AG04449 (cell line): ENCODE results near the gene TRPM7.
"Not testable (repeated sequence)": the region's sequence is repeated elsewhere in the genome, so short reads cannot be mapped to it uniquely, and the experiment has no call there.

Experiments used
- CTCF ChIA-PET: fragments of 350-600 bp; formaldehyde crosslinking; extraction: SDS; loops from one replicate; lab custom pipeline; 2021; ENCODE audit warnings: antibody characterized with exemption; lab: Yijun Ruan, JAX
- POLR2A ChIA-PET: fragments of 400-600, 350-600 bp; formaldehyde crosslinking; extraction: SDS; loops from one replicate; lab custom pipeline; 2020; ENCODE audit warnings: antibody characterized with exemption, inconsistent platforms; lab: Yijun Ruan, JAX
- DNase-seq: peaks from one replicate; pipeline ENCODE4 v3.0.0-alpha.2; 2010; ENCODE audit warnings: low read depth, low spot score
- H3K4me3 ChIP-seq: 2 replicates; pipeline ENCODE4 v1.5.1; 2011; ENCODE audit warnings: low read depth, mild to moderate bottlenecking, control low read depth, low read length
- CTCF ChIP-seq: IDR thresholded peaks from one replicate; pipeline ENCODE4 v1.5.1; 2011; ENCODE audit warnings: mild to moderate bottlenecking, moderate library complexity, low read length, control low read depth, inconsistent platforms; ENCODE audit not compliant: insufficient read depth; ENCODE audit errors: missing control alignments

Gene TRPM7

GRCh38 chr15:50593761-50594160 lies 92.8 kb downstream of the TRPM7 start:
- DNase-seq = no peak
- no peak overlapping the region for H3K4me3 ChIP-seq
- ChIA-PET POLR2A (no interaction called here), CTCF (interaction anchor here (1.0 kb wide), 1 partner anchor 283 kb away, joined by 3 read pairs; no protein-coding TSS in a partner anchor)
- TF ChIP-seq CTCF = no peak

DNA sequence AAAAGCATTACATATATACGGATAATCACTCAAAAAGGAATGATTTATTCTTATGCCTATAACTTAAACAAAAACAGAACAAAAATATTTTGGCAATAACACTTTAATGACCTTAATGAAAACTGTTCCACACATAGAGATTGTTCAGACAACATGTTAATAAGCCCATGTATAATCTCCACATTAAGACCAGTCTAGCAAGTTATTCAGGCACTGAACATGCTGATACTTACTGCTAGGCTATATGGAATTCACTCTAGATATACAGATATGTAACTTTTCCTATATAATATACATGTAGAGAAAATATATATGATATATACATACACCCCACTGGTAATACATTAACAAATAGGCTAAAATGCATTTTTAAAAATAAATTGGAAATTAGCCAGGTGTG lies 96.3 kb downstream of the TRPM7 start:
- no peak for TF ChIP-seq CTCF
- ChIA-PET CTCF (no interaction called here), POLR2A (no interaction called here)
- no peak overlapping the region for H3K4me3 ChIP-seq
- DNase-seq = no peak

- DNase-seq = no peak
- H3K4me3 ChIP-seq = no peak overlapping the region
- POLR2A ChIA-PET = no interaction called here
- no peak for TF ChIP-seq CTCF
- CTCF ChIA-PET = no interaction called here
Observed at GRCh38 chr15:50577492-50577891, 109.1 kb downstream of the TRPM7 start.

- TF ChIP-seq CTCF = no peak
- no peak for DNase-seq
- ChIA-PET CTCF (interaction anchor here (0.7 kb wide), 1 partner anchor 46 kb away, joined by 3 read pairs; no protein-coding TSS in a partner anchor), POLR2A (no interaction called here)
- no peak overlapping the region for H3K4me3 ChIP-seq
Observed at GRCh38 chr15:50576166-50576565, 110.4 kb downstream of the TRPM7 start.

GRCh38 chr15:50573842-50574241 lies 112.8 kb downstream of the TRPM7 start:
- DNase-seq, H3K4me3 ChIP-seq, POLR2A ChIA-PET: not testable (repeated sequence)
- CTCF ChIA-PET = interaction anchor here (1.4 kb wide), 1 partner anchor 303 kb away, joined by 5 read pairs; no protein-coding TSS in a partner anchor

DNA sequence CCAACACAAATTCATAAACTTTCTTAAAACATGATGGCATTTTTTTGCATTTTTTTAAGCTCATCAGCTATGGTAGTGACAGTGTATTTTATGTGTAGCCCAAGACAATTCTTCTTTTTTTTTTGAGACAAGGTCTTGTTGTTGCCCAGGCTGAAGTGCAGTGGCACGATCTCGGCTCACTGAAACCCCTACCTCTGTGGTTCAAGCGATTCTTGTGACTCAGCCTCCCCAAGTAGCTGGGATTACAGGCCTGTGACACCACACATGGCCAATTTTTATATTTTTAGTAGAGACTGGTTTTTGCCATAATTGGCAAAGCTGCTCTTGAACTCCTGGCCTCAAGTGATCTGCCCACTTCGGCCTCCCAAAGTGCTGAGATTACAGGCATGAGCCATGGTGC lies 122.8 kb downstream of the TRPM7 start:
- CTCF ChIA-PET = interaction anchor here (1.3 kb wide), 1 partner anchor 9 kb away, joined by 3 read pairs; no protein-coding TSS in a partner anchor
- POLR2A ChIA-PET = no interaction called here

More for the DNA sequence above, 122.8 kb downstream of the TRPM7 start:
- H3K4me3 ChIP-seq = no peak overlapping the region
- no peak for DNase-seq
- no peak for TF ChIP-seq CTCF
